Measurements from ENCODE around the gene TSHZ3.

The TSHZ3 gene

GRCh38 chr19:31312009-31312676, 37.1 kb downstream of the TSHZ3 start:
- no peak for DNase-seq

- DNase-seq: no peak
Measured at GRCh38 chr19:31310432-31311133, 38.7 kb downstream of the TSHZ3 start.

- DNase-seq: no peak
Measured at GRCh38 chr19:31308781-31309180, 40.5 kb downstream of the TSHZ3 start.

GRCh38 chr19:31307071-31307669, 42.1 kb downstream of the TSHZ3 start:
- DNase-seq: no peak

- DNase-seq: no peak
Measured at GRCh38 chr19:31306006-31306753, 43.1 kb downstream of the TSHZ3 start.

- no peak for DNase-seq
Measured at GRCh38 chr19:31304831-31305312, 44.4 kb downstream of the TSHZ3 start.

GRCh38 chr19:31303262-31303815, 45.9 kb downstream of the TSHZ3 start:
- DNase-seq: no peak

GRCh38 chr19:31301306-31301980, 47.8 kb downstream of the TSHZ3 start:
- no peak for DNase-seq

GRCh38 chr19:31300422-31300821, 48.8 kb downstream of the TSHZ3 start:
- no peak for DNase-seq

GRCh38 chr19:31299665-31300064, 49.6 kb downstream of the TSHZ3 start:
- no peak for DNase-seq

GRCh38 chr19:31297991-31298390, 51.2 kb downstream of the TSHZ3 start:
- no peak for DNase-seq

- no peak for DNase-seq
Measured at GRCh38 chr19:31296741-31297390, 52.4 kb downstream of the TSHZ3 start.

GRCh38 chr19:31294189-31294588, 55.0 kb downstream of the TSHZ3 start:
- DNase-seq: no peak

GRCh38 chr19:31292639-31293185, 56.5 kb downstream of the TSHZ3 start:
- DNase-seq: no peak

- no peak for DNase-seq
Measured at GRCh38 chr19:31290931-31291590, 58.2 kb downstream of the TSHZ3 start.

GRCh38 chr19:31289976-31290375, 59.3 kb downstream of the TSHZ3 start:
- DNase-seq: no peak

- no peak for DNase-seq
Measured at GRCh38 chr19:31289381-31289880, 59.8 kb downstream of the TSHZ3 start.

GRCh38 chr19:31286491-31286890, 62.7 kb downstream of the TSHZ3 start:
- no peak for DNase-seq

- no peak for DNase-seq
Measured at GRCh38 chr19:31285744-31286143, 63.5 kb downstream of the TSHZ3 start.

- DNase-seq: no peak
Measured at GRCh38 chr19:31284621-31285020, 64.6 kb downstream of the TSHZ3 start.

- DNase-seq: no peak
Measured at GRCh38 chr19:31283701-31284100, 65.5 kb downstream of the TSHZ3 start.
